GM19468 (cell line): ENCODE data around the gene APOBEC3B.
"Not testable (repeated sequence)": the region's sequence is repeated elsewhere in the genome, so short reads cannot be mapped to it uniquely, and the experiment has no call there.

Experiments
- ATAC-seq: cut with Tn5 transposase; IDR thresholded peaks from one replicate; pipeline ENCODE4 v1.9.1; 2021; ENCODE audit warnings: mild to moderate bottlenecking, moderate library complexity, moderate number of reproducible peaks; ENCODE audit not compliant: unreplicated experiment; ENCODE audit errors: extremely low read depth

The APOBEC3B gene

DNA sequence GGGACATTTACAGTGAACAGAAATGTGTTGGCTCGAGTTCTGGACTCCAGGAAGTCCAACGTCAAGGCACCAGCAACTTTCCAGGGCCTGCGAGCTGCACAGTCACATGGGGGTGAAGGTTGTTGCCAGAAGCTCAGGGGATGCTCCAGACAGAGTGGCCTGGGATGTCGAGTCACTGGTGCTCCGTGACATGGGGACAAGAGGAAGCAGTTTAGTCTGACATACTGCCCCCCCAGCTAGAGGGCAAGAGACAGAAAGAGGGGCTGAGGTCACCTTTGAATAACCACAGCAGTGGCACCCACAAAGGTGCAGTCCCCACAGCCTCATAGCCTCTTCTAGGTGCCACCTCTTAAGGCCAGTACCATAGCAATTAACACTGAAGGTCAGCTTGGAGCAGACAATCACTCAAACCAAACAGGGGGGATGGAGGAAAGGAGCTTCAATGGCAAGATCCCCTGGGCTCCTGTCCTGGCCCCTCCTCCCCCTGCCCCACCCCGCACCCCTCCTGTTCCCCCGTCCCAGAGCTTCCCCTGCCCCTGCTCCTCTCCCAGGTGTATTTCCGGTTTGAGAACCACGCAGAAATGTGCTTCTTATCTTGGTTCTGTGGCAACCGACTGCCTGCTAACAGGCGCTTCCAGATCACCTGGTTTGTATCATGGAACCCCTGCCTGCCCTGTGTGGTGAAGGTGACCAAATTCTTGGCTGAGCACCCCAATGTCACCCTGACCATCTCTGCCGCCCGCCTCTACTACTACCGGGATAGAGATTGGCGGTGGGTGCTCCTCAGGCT, 42.6 kb downstream of the APOBEC3B start:
- ATAC-seq: no peak

GRCh38 chr22:39026509-39027150, 44.5 kb downstream of the APOBEC3B start:
- no peak for ATAC-seq

- no peak for ATAC-seq
Observed at GRCh38 chr22:39027717-39028116, 45.6 kb downstream of the APOBEC3B start.

GRCh38 chr22:39028281-39028680, 46.1 kb downstream of the APOBEC3B start:
- ATAC-seq: no peak

DNA sequence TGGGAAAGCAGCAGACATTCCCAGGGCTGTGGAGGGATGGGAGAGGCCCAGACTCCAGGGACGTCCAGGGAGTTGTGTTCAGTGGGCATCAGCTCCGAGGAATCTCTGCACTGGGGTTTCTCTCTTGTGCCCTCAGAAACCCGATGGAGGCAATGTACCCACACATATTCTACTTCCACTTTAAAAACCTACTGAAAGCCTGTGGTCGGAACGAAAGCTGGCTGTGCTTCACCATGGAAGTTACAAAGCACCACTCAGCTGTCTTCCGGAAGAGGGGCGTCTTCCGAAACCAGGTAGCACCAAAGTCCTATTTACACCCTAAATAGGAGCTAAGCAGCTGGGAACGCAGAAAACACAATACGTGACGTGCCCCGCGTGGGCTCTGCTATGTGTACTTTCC, 47.1 kb downstream of the APOBEC3B start:
- ATAC-seq: no peak

DNA sequence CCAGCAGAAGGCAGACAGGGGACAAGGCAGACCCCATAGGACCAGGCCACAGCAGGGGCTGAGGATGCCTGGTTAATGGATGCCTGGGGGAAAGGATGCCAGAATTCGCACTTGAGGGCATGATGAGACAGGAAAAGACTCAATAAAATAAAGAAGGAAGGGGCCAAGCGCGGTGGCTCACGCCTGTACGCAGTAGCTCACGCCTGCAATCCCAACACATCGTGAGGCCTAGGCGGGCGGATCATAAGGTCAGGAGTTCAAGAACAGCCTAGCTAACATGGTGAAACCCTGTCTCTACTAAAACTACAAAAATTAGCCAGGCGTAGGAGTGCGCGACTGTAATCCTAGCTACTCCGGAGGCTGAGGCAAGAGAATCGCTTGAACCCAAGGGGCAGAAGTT, 48.6 kb downstream of the APOBEC3B start:
- ATAC-seq: no peak

- not testable (repeated sequence) for ATAC-seq
Observed at GRCh38 chr22:39031434-39032295, 49.5 kb downstream of the APOBEC3B start.

GRCh38 chr22:39037071-39037470, 54.9 kb downstream of the APOBEC3B start:
- not testable (repeated sequence) for ATAC-seq

GRCh38 chr22:39039306-39040126, 57.4 kb downstream of the APOBEC3B start:
- ATAC-seq: no peak

DNA sequence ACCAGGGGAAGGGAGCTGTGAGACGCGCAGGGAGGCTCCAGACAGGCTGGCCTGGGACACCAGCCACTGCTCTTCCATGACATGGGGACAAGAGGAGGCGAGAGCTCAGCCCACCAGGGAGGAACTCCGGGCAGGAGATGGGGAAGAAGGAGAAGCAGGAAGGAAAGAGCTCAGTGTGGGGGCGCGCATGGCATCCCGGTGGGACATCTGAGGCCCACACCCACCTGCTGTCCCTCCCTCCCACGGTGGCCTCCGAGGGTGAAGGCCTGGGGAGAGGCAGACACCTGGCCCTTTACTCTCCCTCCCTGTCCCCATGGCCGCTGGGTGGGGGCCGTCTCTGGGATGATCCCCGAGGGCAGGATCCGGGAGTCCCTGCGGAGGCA, 58.0 kb downstream of the APOBEC3B start:
- not testable (repeated sequence) for ATAC-seq

DNA sequence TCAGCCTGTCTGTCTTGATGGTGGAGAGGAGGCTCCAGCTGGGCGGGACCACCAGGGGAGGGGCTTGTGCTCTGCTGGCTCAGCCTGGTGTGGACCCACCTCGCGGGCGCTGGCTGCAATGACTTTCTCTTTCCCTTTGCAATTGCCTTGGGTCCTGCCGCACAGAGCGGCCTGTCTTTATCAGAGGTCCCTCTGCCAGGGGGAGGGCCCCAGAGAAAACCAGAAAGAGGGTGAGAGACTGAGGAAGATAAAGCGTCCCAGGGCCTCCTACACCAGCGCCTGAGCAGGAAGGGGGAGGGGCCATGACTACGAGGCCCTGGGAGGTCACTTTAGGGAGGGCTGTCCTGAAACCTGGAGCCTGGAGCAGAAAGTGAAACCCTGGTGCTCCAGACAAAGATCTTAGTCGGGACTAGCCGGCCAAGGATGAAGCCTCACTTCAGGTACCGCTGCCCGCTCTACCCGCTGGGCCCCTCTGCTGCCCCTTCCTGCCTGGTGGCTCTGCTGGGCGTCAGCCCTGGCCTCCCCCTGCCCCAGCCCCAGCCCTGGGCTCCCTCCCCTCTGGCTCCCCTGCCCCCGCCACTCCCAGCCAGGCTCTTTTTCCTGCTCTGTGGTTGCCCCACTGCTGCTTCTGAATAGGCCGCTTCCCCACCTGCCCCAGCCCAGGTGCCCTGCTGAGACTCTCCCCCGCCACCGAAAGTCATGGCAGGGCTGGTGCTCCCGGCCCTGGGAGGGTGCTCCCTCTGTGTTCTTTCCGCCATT, 58.6 kb downstream of the APOBEC3B start, which contains the start of gene APOBEC3F:
APOBEC3F (plus strand) TSS at position 327 of the 759 bp plus-strand sequence; CDS start at position 424, 97 bp downstream.
- ATAC-seq: peak; percentile 75

- no peak for ATAC-seq
Observed at GRCh38 chr22:39041908-39042307, 59.8 kb downstream of the APOBEC3B start.
